Right lung (tissue), 5 donors: ENCODE results near the gene DAPK1. TPM values are rescaled to one million over a fixed set of nuclear protein-coding genes. Genes with fewer than 3 reads are reported as not detected.
A peak's percentile ranks its signal among the peaks of the same experiment; 100 is the strongest.

Experiments
- DNase-seq, 2 donors: peaks; one replicate each; pipeline ENCODE4 v3.0.0-alpha.2; 2013
- polyA plus RNA-seq, 5 donors: library from polyadenylated mRNA; unstranded; fragments of 120-200 nt; gene quantifications; one replicate each; pipeline versions ENCODE4 v1.2.1 to v1.2.3, GENCODE V29; 2013; ENCODE audit warnings: inconsistent platforms in 1 of 5, low replicate concordance in 1 of 5; ENCODE audit not compliant: insufficient read length in 5 of 5, insufficient read depth in 1 of 5

DAPK1 gene
- polyA plus RNA-seq, 5 donors: 173 to 232 (median 217) TPM

DNA sequence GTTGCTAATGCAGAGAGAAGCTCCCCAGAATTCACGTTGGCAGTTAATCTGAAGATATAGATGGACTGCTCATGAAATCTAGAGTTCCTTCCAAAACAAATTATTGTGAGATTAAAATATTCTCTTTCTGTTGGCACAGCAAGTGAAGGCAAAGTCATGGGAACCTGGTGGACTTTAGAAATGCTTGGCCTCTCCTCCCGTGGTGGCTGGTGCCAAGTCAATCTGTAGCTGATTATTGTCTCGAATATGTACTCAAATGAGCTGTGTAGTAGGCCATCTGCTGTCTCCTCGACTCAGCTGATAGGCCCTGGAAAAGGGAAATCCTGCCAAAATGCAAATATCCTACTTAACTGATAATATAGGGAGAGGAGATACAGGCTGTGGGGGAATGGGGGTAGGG is 69.3 kb downstream of the DAPK1 start:
- peak; percentile 87 to 92 for DNase-seq

DNA sequence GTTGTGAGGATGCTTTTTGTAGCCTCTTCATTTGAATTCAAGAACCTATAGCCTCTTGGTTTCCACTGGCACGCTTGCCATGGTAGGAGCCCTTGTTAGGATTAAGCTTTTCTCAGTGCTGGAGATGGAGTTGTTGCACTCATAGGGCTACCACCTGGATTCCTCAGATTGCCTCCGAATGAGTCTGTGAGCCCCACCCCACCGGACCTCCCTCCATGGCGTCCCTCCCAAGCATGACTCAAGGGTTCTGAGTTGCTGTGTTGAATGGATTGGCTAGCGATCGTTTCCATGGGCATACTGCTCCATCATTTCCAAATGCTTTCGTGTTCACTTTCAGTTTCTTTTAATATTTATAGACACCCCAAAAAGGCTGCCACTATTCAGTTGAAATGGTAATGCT is 69.9 kb downstream of the DAPK1 start:
- no peak for DNase-seq

DNA sequence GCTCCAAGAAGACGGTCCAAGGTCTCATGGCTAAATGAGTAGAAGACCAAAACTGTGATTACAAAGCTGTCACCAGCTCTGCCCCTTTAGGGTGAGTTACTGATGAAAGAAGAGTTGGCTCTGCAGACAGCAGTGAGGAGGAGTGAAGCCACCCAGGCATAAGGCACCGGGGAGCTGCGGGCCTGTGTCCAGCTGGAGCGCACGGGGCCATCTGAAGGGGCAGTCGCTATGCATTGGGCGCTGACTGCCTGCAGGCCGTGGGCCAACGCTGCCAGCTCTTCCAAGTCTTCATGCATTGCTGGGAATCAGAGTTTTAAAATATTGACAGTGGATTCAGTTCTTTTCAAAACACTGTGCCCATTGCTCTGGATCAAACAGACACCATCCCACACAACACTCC is 70.3 kb downstream of the DAPK1 start:
- no peak for DNase-seq

DNA sequence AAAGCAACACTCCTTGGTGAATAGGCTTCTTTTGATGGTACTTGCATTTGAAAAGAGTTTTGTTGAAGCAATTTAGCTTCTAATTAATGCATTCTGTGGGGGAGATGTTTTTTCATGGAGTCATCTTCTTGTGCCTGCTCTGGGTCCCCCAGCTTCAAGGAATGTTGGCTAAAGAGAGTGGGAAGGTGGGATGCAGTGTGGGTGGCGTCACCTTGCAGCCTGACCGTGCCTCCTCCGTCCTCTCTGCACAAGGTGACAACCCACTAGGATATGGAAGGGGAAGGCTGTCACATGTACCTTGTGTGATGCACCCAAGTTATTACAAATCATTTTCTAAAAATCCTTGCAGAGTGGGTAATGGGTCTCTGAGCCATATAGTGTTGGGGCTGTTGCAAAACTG is 70.7 kb downstream of the DAPK1 start:
- DNase-seq: no peak

DNA sequence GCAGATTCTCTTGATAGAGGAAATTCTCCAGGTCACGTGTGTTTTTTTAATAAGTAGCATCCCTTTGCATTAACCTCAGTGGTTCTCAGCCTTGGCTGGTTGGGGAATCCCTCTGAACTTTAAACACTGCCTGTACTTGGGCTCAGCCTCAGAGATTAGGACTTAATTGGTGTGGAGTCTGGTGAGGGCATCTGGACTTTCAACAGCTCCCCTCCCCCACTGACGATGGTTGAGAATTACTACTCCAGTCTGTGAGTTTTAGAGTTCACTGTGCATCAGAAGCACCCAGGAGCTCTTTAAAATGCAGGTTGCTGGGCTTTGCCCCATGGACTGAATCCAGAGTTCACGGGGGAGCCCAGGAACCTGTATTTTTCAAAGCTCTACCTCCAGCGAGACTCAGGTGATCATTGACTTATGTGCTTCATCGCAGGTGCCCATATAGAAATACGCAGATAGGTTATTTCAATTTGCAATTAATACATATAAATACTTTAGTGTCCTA is 71.4 kb downstream of the DAPK1 start:
- DNase-seq: no peak

DNA sequence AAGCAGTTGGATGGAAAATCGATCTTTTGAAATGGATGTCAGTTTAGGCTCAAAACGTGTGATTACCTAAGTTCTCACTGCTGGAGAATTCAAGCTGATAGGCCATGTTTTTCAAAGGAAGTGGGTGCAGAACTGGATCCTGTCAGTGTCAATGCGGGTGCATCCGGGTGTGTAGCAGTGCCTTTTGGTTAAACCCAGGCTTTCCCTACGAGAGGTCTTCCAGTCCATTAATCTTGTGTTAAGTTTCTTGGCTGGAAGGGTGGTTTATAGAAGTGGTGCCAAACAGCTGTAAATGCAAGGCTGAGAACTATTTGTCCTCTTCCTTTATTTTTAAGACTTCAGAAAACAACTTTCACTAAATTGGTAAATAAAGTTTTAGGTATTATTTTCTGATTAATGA is 71.9 kb downstream of the DAPK1 start:
- DNase-seq: peak; percentile 68 to 82

DNA sequence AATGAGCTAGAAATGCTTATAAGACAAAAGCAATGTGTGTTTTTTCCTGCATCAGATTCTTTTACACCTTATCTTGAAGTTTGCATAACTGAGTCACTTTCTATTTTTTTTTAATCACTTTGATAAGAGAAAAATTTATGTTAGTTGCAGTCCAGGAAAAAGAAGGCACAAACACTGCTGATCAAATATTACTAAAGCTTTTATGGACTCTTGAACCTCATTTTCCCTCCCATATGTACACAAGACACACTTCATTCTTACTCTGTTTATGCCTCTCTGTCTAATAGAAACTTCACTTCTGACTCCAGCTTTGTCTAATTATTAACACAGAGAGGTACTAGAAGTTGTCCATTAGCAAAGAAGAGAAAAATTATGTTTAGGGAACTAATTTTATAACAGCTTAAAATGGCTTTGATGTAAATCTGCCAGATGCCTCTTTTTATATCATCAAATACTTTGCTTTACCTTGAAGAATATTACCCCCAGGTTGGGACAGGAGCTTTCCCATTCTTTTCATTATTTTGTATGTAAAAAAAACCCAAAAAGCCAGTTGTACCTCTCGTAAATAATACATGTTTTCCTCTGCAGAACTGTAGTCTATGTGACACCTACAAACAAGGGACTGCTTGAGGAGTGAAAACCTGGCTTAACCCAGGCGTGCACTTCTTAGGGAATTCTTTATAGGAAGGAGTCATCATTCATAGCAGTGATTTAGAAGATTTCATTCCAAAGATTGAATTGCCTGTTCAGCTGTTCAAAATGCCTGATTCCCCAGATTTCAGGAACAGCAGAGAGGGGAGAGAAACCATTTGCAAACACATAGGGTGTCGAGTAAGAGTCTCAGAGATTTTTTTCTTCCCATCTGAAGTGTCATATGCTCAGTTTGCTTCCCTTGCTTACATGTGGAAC is 72.6 kb downstream of the DAPK1 start:
- peak in 1 of 2 donors; percentile 70 for DNase-seq

DNA sequence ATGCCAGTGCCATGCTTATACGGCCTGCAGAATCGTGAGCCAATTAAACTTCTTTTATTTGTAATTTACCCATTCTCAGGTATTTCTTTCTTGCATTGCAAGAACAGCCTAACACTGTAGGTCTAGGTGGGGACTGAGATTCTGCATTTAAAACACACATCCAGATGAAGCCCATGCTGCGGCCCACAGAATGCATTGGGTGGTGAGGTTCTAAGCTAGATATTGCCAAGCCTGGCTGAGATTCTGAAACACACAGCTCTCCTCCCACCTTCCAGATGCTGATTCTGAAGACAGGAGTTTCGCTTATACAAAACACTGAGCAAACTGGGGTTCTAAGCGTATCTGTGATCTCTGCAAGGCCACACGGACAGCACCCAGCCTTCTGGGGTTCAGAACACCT is 75.1 kb downstream of the DAPK1 start:
- no peak for DNase-seq

DNA sequence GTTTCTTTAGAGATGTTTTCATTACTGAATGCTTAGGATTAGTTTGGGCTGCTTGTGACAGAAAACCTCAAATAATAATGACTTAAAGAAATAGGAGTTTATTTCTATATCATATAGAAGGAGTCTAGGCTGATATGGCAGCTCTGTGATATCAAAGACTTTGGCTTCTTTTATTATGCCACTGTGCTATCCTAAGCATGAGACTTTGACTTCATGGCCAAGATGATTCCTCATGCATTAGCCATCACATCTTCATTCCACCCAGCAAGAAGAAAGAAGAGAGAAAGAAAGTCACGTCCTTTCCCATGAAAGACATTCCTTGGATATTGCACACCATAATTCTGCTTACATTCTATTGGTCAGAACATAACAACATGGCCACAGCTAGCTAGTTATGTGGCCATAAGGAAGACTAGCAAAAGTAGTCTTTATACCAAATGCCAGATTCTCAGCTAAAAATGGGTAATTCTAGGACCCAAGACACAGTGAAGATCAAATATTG is 76.2 kb downstream of the DAPK1 start:
- no peak for DNase-seq

DNA sequence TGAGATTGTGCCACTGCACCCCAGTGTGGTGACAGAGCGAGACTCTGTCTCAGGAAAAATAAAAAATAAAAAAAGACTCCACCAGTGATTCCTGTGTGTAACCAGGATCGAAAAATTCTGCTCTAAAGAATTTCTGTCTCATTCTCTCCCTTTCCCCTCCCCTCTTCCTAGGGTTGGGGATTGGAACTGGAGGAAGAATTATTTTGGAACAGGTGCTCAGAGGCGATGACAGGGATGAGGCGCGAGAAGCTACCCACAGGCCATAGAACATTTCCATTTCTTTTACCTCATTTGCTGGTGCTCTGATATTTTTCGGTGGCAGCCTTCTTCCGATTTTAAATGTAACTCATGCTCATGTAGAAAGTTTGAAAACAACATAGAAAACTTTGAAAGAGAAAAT is 80.1 kb downstream of the DAPK1 start:
- DNase-seq: no peak

DNA sequence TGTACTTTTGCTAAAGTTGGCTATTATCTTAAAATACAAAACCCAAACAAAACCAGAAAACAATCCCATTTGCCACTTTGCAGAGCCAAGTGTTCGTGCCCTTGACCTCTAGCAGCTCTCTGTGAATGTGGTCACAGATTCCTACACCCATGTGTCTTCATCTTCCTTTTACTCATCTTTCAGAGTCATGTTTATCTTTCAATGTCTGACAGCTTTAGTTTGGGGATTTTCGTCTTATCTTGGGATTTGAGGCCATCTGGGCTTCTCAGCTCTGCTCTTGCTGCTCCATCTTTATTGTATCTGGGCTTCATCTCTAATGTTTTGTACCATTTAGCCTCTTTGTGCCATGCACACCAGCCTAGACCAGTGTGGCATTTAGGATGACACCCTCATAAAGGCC is 81.0 kb downstream of the DAPK1 start:
- no peak for DNase-seq

DNA sequence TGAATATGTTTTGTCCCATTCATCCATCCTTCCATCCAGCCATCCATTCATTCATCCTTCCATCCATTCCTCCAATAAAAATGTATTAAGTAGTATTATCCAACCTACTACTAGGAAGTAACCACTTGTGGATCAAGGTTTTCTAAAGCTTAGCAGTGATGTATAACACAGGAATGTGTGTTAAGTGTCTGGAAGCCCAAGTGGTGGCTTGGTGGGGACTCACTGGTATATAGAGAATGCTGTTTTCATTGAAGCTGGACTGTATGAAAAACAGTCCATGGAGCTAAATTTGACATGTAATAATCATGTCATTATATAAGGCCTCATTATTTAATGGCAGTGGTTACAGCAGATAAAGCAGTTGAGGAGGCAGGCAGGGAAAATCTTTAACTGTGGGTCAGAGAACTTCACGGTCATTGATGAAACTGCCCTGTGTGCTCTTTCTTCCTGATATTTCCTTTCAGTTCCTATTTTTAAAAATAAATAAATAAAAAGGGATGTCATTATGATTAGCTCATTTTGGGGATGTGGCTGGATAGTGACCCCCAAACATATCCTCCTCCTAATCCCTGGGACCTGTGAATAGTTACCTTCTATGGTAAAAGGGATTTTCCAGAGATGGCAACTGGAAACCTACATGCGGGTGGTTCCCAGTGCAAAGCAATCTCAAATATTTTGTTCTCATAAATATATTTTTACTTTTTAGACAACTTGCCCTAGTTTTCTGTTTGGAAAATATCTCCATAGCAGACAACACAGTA is 82.3 kb downstream of the DAPK1 start:
- DNase-seq: no peak

DNA sequence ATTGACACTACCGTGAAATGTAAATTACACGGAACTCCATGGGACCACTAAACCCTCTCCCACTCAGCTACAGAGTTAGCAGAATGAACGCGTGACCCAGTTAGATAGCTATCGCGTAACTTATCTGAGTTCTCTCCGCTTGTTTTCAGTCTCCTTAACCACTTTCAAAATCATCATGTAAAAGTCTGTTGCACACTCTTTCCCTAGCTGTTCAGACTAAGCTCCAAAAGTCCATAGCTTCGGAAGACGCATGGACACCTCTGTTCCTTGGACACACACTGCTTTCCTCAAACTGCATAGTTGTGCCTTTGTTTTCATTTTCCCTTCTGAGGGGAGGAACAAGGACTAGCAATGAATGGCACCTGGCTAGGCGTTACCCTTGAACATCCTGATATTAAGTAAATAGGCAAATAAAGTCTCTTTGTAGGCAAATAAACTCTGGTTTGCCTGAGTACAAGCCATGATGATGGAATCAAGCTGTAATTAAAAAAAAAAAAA is 83.3 kb downstream of the DAPK1 start:
- no peak for DNase-seq

DNA sequence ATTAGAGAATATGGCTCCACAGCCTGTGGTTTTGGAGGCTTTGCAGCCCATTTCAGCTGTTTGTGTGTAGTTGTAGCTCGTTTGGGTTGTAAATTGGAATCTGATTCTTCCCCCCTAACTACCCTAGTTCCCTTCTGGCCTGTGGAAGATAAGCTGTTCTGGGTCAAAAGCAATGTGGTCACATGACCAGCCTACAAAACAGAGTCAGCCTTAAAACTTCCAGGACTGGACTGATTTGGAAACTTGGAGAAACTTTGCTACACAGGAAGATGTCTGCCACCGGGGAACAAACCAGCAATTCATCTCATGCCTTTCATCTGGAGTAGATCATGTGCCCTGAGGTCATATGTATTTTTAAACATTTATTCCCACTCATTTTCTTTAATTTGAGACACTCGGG is 83.8 kb downstream of the DAPK1 start:
- no peak for DNase-seq

DNA sequence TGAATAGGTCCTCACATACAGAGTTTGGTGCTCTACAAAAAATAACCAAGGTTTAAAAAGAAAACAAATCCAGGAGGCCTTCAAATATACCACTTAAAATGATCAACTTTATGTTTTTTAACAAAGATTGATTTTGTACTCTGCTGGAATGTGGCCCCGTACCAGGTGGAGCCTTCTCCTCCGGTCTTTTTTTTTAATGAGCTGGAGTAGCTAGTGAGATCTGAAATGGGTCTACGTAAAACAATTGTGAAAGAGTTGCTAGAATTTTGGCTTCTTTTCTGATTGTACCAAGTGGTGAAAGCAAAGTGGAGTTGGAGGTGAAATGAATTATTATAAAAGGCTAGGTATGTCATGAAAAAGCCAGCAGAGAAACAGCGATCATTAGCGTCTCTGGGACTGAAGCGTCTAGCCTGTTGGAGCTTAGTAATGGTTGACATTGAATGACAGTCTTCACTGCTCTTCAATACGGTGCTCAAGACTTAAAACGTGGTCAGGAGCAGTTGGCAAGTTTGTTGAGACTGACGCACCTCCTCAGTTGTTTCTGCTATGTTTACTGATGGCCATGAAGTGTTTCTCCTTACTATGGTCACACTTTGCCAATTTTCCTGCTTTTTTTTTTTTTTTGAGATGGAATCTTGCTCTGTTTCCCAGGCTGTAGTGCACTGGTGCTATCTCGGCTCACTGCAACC is 84.4 kb downstream of the DAPK1 start:
- no peak for DNase-seq

DNA sequence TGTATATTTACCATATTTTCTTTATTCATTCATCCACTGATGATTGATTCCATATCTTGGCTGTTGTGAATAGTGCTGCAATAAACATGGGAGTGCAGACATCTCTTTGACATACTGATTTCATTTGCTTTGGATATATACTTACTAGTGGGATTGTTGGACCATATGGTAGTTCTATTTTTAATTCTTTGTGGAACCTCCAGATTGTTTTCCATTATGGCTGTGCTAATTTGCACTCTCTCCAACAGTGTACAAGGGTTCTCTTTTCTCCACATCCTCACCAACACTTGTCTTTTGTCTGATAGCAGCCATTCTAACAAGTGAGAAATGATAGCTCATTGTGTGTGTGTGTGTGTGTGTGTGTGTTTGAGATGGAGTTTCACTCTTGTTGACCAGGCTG is 86.7 kb downstream of the DAPK1 start:
- no peak for DNase-seq

DNA sequence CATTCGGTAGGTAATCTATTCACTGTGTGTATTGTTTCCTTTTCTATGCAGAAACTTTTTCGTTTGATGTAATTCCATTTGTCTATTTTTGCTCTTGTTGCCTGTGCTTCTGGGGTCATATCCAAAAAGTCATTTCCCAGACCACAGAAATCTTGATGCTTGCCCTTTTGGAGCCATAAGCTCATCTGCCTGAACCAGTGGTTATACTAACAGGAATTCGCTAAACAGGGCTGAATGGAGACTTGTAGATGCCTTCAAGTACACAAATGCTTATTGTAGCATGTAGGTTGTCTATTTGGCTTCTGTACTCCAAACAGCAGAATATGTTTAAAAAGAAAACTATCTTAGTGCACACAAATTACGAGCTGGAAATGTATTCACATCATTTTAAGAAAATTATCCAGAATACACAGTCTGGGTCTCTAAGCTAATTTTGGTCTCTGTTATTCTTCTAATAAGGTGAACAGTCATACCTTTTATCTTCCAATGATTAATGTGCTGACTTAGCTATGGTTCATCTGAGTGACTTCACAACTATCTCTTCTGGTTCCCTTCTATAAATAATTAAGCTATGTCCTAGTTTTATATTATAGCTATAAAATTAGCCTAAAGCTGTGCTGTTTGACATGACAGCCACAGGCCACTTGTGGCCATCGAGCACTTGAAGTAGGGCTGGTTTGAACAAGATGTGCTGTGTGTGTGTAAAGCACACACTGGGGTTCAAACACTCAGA is 87.6 kb downstream of the DAPK1 start:
- DNase-seq: no peak

DNA sequence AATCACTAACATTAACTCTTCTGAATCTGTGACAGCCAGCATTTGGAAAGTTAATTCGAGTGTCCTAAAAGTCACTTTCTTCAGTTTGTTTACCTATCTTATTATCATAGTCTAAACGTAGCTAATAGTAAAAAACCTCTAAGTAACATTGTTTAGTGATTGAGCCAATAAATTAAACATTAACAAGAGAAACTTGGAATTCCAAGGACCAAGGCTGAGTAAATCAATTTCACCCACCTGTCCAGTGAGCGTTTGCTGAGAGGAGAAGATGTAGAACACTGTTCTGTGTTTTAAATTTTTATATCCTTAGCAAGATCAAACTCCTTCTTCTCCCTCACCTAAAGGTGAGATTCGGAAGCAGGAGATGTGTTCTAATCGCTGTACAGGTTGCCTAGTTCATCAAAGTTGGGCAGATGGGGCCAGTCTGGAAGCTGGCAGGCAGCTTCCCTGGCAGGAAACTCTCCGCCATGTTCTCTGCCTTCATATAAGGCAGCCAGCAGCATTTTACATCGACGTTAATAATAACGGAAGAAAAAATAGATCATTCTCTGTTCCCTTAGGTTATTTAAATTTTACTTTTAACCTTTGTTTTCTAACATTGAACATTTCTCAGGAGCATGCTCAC is 89.2 kb downstream of the DAPK1 start:
- no peak for DNase-seq

DNA sequence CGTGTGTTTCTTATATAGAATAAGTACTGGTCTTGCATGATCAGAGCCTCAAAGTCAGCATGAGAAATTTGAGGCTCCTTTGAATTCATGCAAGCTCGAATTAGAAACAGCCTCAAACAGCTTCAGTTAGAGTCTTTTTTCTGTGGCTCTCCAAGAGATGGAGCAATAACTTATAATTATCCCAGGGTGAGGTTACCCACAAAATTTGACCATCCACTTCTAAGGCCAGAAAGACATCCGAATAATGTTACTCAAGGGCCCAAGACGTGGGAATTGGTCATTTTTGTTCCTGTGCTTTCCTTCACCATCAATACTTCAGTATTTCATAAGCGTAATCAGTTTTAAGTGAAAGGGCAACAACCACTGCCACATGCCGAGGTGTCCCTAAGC is 89.7 kb downstream of the DAPK1 start:
- DNase-seq: no peak

DNA sequence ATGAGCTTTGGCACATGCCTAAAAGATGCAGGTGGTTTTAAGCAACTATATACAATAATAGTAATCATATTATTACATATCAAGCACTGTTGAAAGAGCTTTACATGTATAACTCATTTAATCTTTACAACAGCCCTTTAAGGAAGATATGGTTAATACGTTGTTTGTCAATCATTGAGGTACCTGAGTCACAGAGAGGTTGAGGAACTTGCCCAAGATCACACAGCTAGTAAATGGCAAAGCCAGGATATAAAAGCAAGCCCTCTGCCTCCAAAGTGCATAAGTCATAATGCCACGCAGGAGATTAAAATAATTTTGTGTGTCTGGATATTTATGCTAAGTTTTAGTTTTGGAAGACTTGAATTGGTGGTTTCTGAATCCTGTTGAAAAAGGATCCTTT is 90.2 kb downstream of the DAPK1 start:
- no peak for DNase-seq

DNA sequence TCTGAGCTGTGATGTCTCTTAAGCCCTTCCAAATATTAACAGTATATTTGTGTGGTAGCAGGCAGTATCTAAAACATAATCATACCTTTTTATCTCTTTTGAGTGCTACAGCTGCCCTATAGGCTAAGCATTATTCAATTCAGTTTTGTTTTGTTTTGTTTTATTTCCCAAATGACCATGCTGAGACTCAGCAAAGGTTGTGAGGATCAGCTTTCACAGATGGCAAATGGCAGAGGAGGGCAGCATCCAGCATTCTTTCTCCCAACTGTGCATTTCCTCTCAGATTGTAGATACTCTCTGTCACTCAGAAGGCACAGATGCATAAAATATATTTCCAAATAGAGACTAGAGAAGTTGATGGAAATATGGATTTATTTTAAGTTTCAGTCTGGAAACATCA is 90.7 kb downstream of the DAPK1 start:
- no peak for DNase-seq
